Cardiac septum (tissue), 1 donor: ENCODE data around the gene MRM2. TPM values are rescaled to one million over a fixed set of nuclear protein-coding genes. Genes with fewer than 3 reads are reported as not detected.

ENCODE experiments used
- DNase-seq: peaks from one replicate; pipeline ENCODE4 v3.0.0-alpha.2; 2020; ENCODE audit warnings: low spot score
- intact Hi-C: fragments of 100-400 bp; cut with DNase I; formaldehyde crosslinking; loops from one replicate; pipeline ENCODE4 v1.14.0; 2022
- total RNA-seq: library from RNA; stranded (reverse); fragmentation: NEBNext Ultra II Directional; extraction: Animal tissue kit (Norgen Biotek cat#: 25700); gene quantifications from one replicate; pipeline ENCODE4 v1.2.1, GENCODE V29; 2021
- donor health status: DM: no; HTN: no; CAD: no.

MRM2 gene
- total RNA-seq, 1 donor from 2014 or later = 15.6 TPM

DNA sequence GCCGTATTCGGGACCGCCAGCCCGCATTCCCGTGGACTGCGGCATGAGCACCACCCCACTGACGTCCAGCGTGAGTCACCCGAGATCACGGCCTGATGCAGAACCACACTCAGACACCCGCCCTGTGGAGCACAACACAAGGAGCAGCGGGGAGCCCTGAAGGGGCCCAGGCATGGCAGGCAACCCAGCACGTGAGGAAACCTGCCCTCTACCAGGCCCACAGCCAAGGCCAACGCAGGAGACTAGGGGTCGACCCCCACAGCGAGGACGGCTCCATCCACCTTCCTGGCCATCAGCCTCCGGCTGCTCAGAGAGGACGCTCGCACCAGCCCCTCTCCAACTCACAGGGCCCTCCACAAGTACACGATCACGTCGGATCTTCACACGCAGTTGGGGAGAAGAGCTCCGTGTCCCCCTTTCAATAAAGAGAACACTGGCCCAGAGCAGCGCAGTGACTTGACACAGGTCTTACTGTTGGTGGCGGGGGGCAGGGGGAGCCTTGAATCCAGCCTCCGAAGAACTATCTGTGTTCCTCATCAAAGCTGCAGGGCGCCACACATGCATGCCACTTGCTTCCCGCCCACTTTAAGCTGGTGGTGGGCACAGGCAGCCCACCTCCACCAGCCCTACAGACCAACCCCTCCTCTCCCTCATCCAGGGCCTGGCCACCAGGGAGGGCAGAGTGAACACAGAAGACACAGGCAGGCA, 31.3 kb downstream of the MRM2 start:
- DNase-seq = no peak
- intact Hi-C loops = loop anchor here (5.0 kb wide), 2 partner anchors 398 to 633 kb away; no protein-coding TSS in a partner anchor

DNA sequence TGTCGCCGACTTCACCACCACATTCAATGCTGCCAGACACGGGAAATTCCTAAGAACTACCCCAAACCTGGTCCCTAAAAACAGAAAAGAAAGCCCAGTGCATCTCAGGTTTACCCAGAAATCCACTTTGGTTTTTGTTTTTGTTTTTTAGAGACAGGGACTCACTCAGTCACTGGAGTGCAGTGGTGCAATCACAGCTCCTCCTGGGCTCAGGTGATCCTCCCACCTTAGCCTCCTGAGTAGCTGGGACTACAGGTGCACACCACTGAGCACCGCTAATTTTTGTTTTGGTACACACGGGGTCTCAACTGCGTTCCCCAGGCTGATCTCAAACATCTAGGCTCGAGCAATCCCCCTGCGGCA, 32.1 kb downstream of the MRM2 start:
- DNase-seq = no peak
- intact Hi-C loops = loop anchor here (2.0 to 5.0 kb wide), 4 partner anchors 105 to 633 kb away; no protein-coding TSS in a partner anchor

DNA sequence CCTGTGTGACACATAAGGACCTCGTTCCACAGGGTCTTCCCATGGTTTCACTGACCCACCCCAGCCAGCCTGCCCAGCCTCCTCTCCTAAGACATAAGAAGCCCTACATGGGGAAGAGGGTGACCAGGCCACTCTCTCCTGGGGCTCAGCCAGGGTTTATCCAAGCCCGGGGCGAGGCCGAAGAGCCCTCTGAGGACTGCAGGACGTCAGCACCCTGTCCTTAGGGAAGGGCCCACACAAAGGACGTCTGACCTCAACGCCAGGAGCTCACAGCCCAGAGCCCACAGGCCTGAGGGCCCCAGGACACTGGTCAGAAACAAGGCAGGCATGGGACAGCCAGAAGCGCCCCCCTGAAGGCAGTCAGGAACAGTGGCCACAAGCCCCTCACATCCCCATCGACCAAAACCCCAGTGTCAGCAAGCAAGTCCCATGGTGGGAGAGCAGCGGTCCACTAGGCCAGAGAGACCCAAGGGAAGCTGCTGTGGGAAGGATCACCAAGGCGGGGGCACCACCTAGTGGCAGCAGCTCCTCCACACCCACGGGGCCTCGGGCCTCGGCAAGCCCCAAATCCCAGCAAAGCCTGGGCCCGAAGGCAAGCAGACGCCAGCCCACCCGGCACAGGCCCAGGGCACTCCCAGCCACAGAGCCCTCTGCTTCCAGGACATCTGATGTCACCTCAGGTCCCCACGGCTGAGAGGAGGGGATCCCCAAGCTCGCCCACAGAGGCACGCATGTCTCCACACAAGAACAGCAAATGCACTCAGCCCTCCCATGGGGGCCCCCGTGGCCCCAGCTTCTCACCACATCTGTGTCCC, 32.7 kb downstream of the MRM2 start:
- intact Hi-C loops = loop anchor here (2.0 to 5.0 kb wide), 2 partner anchors 105 to 542 kb away; no protein-coding TSS in a partner anchor
- DNase-seq = no peak

DNA sequence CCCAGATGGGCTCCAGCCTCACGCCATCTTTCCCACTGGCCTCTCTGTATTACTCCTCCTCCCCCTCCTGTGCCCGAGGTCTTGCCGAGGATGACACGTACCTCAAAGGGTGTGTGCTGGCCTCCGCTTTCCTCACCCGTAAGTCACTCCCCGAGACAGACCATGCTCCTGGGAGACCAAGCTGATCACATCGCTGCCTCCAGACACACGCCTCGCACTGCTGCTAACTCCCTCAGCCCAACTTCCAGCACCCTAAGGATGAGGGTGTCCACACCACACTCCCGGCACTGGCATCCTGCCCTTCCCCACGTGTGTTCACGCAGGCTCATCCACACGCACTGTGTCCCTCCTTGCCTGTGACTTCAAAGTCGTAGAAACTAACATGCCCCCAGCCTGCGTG, 33.3 kb downstream of the MRM2 start:
- no peak for DNase-seq
- intact Hi-C loops = loop anchor here (2.0 to 5.0 kb wide), 2 partner anchors 104 to 541 kb away; no protein-coding TSS in a partner anchor

DNA sequence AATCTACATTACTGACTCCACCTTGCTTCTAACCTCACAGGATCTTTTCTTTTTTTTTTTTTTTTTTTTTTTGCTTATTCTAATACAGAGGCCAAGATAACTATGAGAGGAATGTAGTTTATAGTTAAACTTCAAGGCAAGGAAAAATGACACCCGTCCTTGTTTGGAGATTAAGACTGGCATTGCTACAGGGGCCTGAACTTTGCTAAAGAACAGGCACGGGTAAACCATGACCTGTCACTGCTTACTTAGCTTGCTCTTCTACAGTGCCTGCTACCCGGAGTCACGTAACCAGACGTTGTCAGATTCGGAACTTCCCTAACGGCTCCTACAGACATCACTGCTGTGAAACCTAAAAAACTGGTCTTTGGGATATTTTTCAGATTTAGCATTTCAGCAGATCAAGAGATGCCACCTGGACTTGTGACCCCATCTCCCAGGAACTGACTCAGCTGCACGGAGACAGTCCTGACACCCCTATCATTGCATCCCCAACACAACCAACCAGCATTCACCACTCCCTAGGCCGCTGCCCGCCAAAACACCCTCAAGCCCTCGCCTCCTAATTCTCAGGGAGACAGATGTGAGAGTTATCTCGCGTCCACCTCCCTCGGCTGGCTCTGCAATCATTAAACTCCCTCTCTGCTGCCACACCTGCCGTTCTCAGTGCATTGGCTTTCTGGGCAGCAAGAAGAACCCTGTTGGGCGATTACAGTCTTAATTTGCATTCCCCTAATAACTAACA, 36.8 kb downstream of the MRM2 start:
- peak; percentile 10 for DNase-seq
- intact Hi-C loops = loop anchor here (5.0 kb wide), 1 partner anchor 538 kb away; no protein-coding TSS in a partner anchor

DNA sequence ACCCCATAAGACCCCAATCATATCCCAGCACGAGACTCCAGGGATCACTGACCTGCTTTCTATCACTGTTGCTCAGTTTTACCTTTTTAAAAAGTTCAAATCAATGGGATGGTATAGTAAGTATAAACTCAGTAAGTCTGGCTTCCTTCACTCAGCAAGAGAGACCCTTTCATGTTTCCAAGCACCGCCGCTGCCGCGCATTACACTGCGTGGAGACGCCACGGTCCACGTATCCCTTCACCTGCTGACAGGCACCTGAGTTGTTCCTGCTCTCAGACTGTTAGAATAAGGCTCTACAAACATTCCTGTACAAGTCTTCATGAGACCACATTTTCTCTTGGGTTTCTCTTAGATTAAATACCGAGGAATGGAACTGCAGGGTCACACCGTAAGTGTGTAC, 37.6 kb downstream of the MRM2 start:
- peak; percentile 12 for DNase-seq
- intact Hi-C loops = no loop called here

DNA sequence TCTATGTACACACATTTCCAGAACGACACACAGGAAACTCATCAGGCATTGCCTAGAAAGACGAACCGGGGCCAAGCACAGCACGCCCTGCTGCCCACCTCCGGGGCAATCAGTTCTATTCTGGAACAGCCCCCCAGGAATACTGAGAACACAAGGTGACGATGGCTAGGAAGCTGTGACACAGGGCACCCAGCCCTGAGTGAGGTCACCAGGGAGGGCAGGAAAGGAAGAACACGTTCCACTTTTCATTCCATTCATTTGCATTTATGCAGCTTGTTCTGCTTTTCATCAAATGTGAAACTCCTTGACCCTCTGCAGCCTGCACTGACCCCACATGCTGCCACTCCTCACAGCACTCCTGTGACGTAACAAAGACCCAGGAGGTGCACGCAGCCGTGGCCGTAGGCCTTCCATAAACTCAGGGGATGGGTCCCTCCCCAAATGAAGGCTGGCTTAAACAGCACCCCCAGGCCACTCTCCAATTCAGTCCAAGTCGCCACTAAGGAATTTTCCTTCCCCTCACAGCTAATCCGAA, 38.2 kb downstream of the MRM2 start:
- intact Hi-C loops = no loop called here
- DNase-seq = peak; percentile 27

DNA sequence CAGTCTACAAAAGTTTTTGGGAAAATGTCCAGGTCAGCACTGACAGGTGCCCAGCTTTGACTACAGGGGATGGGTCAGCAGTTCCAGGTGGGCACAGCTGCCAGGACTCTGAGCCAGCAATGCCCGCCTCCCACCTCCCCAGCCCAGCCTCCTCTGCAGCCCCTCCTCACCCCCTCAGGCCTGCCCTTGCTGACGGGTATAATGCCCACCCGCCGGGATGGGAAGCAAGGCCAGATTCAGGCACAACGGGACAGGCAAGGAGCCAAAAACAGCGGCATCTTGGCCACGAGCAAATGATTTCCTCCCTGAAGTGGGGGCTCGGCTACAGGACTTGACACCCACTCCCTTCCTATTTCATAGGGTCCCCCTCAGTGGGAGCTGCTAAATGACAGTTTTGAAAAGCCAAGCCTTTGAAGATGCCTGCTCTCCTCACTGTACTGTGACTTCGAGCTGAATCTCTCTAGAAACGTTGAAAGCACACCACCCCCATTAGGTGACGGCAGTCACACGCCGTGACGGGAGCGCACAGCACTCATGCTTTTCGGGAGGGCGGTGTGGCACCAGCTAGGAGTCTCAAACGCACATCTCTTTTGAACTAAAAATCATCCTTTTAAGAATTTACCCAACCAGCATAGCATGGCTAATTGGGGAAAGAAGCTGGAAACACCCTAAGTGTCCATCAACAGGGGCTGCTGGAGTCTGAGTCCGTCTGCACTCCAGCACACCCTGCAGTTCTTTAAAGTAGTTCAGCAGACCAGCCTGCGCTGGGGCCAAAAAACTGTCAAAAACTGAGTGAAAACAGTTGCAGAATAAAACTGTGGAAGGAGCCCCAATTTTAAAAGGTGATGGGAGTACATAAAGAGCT, 38.9 kb downstream of the MRM2 start:
- DNase-seq = peak; percentile 56
- intact Hi-C loops = no loop called here

DNA sequence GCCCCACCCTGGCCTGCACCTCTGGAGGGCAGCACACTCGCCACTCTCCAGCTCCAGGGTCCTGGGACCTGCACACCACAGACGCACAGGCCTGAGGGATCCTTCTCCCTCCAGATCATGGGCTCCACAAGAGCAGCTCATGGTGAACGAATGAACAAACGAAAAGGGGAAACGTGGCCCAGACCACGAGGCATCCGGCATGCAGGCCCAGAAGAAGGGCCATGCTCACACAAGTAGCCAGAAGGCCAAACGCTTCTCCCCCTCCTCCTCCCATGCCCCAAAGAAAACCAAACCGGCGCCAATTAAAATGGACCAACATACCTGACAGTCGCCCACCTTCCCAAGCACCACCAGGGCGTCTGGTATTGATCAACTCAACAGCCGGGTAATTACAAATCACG, 39.6 kb downstream of the MRM2 start:
- peak; percentile 35 for DNase-seq
- intact Hi-C loops = no loop called here

DNA sequence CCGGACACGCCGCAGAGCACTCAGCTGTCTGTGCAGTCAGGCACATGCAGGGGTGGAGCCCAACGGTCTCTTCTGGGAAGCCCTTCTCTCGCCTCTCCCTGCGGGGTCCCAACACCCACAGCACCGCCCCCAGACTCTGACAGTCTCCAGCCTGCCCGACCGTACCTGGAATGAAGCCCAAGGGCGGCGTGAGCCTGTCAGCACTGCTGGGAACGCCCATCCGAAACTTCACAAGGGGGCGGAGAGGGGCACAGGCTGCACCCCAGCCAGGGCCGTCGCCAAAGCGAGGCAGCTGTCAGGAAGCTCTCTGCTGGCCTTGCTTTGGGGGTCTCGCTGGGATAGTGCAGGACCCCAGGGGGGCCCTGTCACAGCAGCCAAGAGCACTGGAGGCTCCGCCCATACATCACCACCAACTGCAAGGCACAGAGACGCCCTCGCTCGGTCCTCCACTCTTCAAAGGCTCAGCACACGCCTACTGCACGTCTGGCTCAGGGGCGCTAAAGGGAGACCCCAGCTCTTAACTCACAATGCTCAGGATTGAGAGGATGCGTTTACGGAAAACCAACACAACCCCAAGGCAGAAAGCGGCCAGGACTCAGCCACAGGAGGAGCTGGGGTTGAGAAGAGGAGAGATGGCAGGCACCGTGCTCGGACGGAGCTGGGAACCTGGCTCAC, 40.2 kb downstream of the MRM2 start:
- peak; percentile 70 for DNase-seq

DNA sequence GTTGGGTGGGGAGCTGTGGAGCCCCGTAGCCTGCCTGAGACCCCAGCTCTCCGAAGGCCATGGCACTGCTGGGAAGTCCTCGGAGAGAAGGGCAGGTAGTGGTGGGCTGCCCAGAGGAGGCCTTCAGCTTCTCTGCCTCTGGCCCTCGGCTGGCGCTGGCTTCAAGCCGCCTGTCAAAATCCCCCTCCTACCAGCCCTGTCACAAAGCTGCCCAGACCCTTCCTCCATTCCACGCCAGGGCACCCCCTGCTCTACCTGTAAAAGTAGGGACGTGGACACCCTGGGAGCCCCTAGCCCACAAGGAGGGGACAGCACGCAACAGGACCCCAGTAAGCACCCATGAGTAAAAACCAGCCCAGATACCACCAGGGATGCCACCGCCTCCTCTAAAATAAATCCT, 40.9 kb downstream of the MRM2 start:
- intact Hi-C loops = no loop called here
- peak; percentile 66 for DNase-seq

More for the DNA sequence above, 40.2 kb downstream of the MRM2 start:
- intact Hi-C loops = no loop called here

DNA sequence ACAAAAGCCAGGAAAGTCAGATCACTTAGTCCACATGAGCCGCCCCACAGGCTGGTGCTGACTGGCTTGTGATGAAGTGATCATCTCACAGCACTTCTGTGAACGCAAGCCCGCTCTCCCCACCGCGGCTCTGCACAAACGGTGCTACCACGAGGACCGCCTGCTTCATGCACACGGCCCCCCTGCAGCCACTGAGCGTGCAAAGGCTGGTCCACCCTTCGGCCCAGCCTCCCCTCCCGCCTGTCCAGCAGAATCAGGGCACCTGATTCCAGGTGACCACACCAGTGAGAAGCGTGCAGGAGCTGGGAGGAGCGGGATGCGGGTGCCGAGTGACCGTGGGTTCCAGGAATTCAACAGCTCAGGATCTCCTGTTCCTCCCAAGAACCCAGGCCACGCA, 41.4 kb downstream of the MRM2 start:
- DNase-seq = peak; percentile 66
- intact Hi-C loops = no loop called here

DNA sequence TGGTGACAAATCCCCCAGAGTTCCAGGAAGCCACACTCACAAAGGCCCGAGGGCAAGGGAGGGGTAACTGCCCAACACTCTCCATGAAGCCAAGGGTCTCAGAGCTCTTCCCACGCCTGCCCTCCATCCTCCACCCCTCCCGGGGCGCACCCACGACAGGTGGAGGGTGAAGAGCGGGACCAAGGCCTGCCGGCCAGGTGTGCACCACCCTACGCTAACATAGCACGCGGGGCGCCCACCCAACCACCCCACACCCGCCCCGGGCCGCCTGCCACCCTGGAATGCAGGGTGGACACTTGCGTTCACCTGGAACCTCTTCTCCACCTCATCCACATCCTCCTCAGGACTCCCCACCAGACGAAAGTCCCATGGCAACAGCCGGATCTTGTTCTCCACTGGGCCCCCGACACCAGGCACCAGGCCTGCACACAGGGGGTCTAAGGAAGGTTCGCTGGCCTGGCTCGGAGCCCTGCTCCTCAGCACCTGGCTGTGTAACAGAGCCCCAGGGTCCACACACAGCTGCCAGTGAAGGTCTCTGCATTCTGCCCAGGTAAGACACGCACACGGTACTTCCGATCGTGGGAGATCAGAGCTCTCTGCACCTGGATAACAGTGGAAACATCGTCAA, 41.9 kb downstream of the MRM2 start:
- intact Hi-C loops = no loop called here
- DNase-seq = peak; percentile 70

DNA sequence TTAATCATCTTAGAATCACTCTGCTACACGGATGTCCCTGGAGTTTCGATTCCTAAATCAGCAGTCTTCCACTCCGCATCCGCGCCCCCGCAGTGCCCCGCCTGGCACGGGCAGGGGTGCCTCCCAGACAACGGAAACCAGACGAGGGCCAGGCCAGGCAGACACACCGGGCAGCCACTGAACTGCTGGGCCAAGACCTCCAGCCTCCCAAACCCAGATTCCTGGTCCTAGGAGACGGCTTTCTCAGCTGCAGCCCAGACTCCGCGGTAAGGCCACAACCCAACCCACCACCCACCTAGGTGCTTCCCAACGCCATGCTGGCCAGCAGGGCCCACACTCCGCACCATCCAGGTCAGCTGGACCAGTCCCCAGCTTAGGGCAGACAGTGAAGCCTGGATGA, 42.5 kb downstream of the MRM2 start:
- peak; percentile 58 for DNase-seq
- intact Hi-C loops = no loop called here

DNA sequence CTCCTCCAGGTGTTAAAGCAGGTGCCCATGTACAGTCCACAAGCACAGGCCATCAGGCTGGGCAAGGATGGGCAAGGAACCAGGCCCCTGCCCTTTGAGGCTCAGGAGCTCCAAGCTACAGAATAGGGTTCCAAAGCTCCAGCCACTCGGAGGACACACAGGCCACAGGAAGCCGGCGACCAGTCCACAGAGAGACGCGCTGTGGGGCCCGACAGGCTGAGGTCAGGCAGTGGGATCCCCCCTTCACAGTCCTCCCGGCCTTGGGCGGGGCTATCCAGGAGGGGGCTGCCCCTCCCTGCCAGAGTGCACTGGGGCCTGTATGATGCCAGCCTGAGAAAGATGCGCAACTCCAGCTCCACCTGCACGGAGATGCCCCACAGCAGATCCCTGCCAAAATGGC, 43.2 kb downstream of the MRM2 start:
- intact Hi-C loops = no loop called here
- DNase-seq = peak; percentile 47

DNA sequence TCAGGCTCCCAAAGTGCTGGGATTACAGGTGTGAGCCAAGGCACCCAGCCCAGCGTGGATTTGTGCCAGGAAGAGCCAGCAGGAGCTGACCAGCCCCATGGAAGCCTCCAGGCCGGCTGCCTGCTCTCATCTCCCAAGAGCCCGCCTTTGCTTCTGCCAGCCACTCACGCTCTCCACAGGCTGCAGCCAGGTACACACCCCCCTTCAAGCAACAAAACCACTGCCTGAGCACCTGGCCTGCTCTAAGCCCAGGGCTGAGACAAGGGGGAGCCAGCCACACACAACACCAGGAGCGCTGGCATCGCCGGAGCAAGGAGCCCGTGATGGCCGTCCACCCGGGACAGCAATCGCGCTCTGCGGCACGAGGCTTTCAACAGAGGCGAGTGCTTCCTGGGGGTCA, 43.8 kb downstream of the MRM2 start:
- DNase-seq = peak; percentile 67
- intact Hi-C loops = no loop called here

DNA sequence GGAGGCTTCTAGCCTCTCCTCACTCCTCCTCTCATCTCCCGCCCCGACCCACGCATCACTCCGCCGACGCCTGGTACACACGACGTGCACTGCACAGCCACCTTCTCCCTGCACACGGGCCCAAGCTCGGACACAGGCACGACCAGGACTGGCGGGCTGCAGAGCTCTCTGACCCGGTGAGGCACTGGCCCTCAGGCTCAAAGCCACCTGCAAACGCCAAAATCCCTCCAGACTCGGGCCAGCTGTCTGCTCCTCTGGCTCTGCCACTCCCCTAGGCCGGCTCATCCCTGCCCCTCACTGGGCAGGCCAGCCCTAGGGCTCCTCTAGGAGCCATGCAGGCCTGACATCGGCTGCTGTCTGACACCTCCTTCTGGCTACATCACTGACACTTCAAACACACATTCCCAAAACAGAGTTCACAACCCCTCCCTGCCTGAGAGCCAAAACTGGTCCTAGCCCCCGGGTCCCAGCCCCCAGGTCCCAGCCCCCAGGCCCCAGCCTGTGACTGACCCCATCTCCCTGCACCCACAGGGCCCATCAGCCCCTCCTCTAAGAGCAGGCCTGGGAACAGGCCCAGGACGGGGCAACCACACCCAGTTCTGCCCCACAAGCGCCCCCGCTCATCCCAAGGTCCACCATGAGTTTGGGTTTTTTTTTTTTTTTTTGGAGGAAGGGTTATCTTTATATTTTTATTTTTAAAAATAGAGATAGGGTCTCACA, 44.4 kb downstream of the MRM2 start:
- intact Hi-C loops = no loop called here
- DNase-seq = peak; percentile 57
